GM19455 (cell line): Measurements from ENCODE around the gene RSPH1.

Source experiments
- ATAC-seq: cut with Tn5 transposase; IDR thresholded peaks from one replicate; pipeline ENCODE4 v1.9.1; 2021; ENCODE audit not compliant: unreplicated experiment

Gene RSPH1

DNA sequence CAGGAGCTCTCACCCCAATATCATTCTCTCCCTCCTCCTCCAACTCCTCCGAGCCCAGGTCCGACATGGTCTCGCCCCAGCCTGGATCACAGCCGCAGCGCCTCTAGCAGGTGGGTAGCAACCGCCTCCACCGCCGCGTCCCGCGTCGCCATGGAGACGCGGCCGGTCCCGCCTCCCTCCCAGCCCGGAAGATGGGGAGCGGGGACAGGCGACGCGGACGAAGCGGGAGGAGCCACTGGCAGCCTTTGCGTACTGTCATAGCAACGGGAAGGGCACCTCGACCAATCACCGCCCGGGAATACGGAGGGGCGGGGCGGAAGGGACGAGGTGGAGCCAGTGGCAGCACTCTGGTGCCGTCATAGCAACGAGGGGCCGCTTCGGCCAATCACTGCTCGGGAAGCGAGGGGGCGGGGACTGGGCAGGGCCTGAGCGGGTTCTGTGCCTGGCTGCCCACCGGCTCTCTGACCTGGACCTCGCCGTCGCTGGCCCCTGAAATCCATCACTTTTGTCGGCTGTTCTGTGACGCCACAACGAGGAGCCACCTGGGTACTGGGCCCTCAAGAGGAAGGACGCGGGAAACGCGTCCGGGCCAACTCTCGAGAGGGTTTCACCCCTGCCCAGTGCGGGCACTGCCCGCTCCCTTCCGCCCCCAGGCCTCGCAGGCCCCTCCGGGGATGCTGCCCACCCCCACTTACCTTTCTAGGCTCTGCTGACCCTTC, at the start of gene RSPH1:
RSPH1 (minus strand) TSS at position 105 of the 719 bp plus-strand sequence; CDS start at position 67, 38 bp downstream.
- peak; percentile 99 for ATAC-seq

DNA sequence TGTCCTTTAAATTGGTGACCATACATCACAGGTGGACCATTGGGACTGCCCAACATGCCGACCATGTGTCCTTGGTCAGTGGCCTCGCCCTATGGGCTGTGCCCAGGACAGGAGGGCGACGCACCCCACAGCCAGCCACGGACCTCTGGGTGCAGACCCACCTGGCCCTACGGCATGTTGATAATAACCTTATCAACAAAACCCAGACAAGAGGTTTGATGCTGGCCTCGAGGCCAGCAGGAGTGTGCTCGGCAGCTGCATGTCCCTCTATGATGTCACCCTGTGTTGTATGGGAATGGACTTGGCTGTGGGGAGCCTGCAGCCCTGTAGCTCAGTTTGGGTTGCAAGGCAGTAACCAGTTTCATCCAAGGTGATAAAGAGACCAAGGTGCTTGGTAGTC, 49.7 kb upstream of the RSPH1 start:
- ATAC-seq: no peak

DNA sequence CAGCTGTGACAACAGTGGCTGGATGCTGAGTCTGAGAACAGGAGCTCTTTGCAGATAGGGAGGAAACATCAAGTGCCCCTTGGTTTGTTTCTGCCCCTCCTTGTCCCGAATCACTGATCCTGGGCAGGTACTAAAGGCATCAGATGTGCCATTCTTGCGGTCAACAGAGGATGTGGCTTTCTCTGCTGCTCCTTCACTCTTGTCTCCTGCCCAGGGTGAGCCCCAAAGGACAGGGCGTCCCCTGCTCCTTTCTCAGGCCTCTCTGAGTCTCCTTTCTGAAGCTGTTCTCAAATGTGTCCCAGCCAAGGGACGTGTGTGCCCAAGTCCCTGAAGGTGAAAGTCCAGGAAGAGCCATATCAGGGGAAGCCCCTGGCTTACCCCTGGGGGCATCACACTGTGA, 49.3 kb upstream of the RSPH1 start:
- no peak for ATAC-seq

DNA sequence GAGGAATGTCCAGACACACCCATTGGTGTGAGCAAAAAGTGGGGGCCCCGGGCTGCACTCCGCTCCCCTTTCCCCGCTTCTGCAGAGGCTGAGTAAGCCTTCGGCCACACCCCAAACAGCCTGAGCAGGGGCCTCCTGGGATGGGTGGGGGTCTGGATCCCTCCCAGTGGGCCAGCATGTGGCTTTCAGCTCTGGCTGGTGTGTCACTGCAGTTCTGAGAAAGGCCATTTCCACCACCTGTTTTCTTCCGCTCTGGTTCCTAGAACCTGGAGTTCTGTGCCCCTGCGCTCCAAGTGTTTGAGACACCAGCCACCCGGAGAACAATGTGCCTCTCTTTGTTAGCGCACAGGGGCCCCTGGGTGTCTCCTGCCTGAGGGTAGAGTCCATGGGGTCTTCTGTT, 48.5 kb upstream of the RSPH1 start:
- ATAC-seq: no peak

DNA sequence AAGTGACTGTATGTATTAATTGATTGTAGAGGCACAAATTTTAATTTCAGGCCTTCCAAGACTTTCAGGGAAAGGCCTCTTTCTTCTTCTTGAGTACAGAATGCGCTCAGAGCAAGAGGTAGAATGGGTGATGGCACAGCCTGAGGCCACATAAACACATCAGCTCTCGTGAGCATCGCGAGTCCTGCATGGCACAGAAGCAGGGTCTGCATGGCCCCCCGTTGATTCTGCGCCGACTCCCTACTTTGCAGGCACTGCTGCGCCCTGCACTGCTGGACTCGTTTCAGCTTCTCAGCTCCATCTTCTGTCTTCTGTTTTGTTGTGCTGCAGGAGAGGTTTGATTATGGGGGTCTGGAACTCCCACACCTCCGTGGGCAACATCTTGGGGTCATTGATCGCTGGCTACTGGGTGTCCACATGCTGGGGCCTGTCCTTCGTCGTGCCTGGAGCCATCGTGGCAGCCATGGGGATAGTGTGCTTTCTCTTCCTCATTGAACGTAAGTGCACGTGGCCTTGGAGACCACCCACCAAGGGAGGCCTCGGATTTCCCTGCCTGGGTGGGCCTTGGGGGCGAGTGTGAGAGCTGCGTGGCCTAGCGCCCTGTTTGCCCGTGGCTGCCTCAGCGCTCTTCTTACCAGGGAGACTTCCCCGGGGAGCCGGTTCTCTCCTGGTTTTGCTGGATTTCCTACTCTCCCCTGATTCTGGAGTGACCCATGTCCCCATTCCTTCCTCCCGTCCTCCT, 47.3 kb upstream of the RSPH1 start:
- no peak for ATAC-seq

DNA sequence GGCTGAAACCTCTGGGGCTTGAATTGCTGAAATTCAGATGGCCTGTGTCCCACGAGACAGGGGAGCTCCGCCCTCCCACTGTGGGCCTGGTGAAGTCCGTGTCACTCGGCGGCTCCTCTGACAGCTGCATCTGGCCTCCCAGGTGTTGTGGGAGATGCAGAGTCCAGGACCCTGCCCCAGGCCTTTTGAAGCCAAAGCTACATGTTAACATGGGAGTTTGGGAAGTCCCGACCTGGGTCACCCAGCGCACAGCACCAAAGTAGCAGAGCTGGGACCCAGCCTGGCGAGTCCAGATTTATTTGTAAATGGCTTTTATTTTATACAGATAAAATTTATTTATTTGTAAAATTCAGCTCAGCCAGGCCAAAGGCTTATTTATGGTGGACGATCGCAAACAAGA, 46.6 kb upstream of the RSPH1 start:
- ATAC-seq: no peak

DNA sequence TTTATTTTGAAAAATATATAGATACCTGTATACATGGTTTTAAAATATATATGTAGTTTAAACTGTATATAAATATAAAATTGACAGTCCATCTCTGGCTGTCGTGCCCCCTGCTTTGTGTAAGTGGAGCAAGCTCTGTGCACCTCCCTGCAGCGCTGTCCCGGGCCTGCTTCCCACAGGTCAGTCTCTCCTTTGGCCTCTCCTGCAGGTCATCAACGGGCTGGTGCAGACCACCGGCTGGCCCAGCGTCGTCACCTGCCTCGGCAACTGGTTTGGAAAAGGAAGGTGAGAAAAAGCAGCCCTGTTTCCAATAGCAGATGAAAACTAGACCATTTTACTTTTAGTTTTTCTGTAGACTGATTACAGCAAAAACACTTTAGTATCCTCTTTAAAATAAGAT, 46.2 kb upstream of the RSPH1 start:
- no peak for ATAC-seq

DNA sequence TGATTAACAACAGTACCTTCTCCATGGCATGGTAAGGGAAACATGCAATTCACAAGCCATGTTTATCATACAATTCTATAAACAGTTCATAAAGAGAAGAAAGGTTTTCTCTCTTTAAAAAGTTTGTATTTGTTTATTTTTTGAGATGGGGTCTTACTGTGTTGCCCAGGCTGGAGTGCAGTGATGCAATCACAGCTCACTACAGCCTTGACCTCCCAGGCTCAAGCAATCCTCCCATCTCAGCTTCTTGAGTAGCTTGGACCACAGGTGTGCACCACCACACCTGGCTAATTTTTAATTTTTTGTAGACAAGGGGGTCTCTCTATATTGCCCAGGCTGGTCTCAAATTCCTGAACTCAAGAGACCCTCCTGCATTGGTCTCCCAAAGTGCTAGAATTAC, 45.6 kb upstream of the RSPH1 start:
- ATAC-seq: no peak

DNA sequence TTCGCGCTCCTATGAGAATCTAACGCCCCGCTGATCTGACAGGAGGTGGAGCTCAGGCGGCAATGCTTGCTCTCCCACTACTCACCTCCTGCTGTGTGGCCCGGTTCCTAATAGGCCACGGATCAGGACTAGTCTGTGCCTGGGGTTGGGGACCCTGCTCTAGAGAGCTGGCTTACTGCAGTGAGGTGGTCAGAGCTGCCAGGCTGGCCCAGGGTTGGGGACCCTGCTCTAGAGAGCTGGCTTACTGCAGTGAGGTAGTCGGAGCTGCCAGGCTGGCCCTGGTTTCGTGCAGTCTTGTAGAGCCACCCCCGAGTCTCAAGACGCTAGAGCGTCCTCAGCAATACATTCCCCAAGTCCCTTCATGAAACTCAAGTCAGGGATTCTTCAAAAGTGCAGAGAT, 45.1 kb upstream of the RSPH1 start:
- no peak for ATAC-seq

DNA sequence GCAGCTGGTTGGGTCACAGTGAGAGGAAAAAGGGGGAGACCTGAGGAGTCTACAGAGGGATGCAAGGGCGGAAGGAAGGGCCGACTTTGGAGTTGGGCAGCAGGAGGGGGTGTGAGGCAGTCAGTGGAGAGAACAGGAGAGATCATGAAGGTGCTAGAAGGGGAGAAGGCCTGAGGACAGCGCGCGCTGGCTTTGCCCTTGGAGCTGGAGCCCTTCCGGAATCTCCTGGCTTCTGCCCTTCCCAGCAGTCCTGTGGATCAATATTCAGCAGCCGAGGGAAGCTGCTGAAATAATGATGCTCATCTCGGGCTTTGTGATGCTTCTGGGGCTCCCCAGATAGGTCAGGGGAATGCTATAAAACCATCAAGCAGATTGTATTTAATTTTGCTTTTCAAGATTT, 44.4 kb upstream of the RSPH1 start:
- ATAC-seq: no peak

DNA sequence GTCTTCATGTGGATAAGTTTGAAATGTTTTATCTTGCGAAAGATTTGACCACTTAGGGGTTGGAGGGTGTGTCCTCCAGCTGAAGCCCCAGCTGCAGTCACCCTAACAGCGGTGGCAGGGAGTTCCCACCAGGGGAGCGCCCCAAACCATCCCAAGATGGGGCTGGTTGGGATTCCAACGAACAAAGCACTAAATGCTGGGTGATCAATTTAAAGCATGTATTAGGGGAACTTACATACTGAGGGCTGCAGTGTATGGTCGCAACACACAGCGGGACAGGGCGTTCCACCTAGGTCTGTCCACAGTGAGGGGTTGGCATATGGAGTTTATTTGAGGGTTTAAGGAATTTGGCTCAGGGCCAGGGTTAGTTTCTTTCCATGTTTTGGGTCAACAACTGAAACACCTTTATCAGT, 43.9 kb upstream of the RSPH1 start:
- no peak for ATAC-seq

DNA sequence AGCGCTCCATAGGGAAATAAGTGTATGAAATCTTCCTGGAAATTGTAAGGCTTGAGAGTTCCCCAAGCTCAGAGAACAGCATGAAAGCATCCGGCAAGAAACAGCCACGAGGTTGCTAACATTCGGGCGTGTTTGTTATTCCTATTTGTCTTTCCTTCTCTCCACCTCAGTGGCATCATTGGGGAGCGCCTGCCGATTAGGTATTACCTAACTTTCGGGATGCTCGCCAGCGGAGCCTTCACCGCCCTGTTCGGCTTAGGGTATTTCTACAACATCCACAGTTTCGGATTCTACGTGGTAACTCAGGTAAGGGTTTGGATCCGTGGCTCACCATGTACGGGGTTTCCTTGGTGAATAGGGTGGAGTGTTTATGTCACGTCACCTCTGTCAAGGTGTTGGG, 43.3 kb upstream of the RSPH1 start:
- ATAC-seq: no peak

DNA sequence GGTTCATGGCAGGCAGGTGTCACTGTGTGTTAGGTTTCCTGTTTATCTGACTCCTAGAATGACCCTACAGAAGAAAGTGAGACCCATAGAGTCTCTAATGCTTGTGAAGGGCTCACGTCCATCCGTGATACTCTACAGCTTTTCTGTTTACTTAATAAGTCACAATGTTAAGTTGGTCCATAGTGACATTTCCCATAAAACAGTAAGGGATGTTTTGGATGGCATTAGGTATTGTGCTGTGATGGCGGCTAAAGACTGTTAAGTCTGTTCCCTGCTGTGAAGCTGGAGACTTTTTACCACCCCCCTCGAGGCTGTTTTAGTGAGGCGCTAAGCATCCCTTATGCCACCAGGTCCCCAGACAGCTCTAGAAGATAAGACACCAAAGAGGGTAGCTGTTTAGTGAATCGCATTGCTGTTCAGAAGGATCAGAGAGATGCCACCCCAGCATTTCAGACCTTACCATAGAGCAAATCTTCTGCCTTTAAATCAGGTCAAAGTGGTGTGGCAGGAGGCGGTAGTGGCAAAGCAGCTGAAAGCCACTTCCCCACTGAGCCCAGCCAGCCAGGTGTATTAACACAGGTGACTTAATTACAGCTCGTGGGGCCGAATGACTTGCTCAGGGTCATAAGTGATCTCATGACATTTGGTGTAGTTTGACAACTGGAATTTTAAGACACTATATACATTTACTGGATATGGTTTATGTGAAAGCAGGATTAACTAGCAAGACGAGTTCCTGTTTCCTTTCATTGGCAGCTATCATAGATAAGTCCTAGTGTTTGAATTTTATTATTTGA, 42.7 kb upstream of the RSPH1 start:
- ATAC-seq: no peak

DNA sequence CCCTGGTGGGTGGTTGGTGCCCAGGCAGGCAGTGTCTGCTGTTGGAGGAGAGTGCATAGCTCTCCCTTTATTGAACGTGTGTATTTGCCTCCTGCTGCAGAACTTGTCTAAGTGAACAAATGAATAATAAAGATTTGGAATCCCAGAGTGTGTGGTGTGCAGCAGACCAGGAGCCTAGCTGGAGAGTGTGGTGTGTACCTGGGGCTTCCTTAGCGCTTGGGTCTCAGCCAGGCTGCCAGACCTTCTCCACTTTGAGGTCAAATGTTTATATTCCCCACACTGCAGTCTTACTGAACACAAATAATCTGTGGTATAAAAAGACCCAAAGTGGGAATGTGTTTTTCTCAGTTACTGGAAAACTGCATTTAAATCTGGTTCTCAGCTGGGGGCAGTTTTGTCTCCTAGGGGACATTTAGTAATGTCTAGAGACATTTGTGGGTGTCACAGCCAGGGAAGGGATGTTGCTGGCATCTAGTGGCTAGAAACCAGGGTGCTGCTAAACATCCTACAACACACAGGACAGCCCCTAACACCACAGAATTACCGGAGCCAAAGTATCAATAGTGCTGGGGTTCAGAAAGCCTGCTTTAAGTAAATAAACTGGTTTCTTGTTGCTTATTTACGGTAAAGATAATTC, 41.2 kb upstream of the RSPH1 start:
- no peak for ATAC-seq

DNA sequence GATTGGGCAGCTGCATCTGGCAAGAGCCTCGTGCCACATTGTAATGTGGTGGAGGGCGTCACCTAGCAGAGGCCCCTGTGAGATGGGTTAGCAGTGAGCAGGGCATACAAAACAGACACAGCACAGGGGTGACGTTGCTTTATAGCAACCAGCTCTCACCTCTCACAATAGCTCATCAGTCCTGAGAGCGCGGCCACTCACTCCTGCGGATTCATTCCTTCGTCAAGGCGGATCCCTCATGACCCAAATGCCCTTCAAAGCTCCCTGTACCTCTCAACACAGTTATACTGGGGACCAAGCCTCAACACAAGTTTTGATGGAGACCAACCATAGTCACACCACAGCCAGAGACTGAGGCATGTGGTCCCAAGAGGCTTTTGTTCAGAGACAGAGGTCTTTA, 40.6 kb upstream of the RSPH1 start:
- no peak for ATAC-seq

DNA sequence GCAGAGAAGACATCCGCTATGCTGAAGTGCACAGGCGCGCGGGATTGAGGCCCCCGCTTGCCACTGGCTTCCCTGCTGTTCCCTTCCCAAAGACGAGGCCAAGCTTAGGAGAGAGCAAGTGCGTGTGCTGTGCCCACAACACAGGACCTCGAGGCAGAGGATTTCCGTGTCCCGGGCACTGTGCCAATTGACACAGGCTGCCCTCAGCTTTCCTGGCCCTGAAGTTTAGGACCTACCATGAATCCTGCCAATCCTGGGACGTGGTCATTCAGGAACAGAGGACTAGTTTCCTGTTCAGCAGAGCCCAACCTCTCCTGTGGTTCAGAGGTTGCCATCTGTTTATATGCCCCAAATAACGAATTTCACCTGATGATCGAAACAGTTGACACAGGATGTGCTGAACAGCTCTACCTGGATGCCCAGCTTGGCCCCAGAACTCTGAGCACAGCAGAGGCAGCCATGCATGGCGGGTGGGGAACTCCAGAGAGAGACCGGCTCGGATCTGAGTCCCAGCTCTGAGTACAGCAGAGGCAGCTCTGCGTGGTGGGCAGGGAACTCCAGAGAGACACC, 39.7 kb upstream of the RSPH1 start:
- no peak for ATAC-seq

DNA sequence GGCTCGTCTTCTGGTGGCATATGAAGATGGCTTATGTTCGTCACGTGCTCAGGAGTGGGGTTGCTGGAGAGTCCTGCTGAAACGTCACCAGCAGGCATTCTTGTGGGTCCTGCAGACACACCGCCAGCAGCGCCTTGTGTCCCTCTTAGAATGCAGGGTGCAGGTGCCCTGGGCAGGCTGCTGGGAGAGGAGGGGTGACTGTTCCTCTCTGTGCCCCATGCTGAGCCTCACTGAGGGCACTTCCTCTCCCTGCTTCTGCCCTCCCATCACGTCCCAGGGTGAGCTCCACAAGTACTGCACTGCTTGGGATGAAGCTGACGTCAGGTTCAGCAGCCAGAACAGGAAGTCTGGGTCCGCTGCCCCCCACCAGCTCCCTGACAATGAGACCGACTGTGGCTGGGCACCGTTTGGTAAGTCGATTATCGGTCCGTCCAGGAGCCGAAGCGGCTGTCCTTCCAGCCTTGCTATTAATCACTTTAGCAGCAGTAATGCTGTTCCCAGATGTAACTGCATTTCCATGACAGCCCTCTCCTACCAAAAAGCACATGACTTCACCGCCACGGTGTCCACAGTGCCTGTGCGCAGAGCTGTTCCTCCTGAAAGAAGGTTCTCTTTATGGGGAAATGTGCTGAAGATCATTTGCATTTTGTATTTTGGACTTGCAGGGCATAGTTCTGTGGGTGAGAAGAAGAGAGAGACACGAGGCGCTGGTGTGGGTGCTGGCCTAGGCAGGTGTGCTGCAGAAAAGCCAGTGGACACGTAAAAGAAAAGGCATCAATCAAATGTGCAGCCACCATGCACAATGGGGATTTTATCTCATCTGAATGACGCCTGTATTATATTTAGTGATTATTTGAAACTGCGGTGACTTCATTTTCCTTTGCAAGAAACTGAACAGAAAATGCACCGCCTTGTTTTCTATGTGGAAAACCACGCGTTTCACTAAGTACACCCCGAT, 38.7 kb upstream of the RSPH1 start:
- ATAC-seq: no peak

DNA sequence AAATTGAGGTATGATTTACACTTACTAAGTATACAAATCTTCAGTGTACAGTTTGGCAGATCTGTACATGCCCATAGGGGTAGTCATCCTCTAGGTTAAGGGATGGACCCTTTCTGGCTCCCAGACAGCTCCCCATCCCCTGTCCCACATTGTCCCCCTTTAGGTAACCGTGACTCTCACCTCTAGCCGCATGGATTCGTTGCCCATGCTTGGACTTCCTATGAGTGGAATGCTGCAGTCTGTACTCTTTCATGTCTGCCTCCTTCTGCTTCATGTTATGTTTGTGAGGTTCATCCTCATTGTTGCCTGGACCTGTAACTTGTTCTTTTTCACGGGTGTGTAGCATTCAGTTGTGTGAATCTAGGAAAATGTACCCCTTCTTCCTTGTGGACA, 37.9 kb upstream of the RSPH1 start:
- ATAC-seq: no peak

DNA sequence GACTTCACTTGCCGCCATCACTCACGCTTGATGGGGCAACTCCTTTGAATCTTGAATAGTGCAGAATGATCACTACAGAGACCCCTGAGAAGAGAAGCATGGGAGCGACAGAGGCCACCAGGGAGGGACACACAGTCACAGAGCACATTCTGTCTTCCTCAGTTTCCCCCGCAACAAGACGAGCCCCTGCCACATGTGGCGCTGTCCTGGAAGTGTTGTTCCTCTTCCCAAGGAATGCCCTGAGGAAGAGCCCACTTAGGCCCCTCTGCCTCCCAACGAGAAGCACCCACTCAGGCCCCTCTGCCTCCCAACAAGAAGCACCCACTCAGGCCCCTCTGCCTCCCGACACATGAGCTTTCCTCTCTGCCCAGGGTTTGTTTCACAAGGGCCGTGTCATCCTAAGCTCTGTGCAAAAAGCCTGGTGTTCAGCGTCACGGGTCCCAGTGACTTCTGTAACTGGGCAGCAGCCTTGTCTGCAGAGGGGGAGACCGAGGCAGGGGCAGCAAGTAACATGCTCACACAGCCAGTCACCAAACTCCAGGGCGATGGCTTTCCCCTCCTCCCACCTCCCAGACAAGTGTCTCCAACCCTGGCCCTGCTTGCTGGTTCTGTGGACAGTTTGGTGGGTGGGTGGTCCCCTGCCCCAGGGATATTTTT, 37.4 kb upstream of the RSPH1 start:
- ATAC-seq: no peak
